Psoas muscle (tissue), 8 donors: Measurements from ENCODE around the gene ISX. TPM values are rescaled to one million over a fixed set of nuclear protein-coding genes. Genes with fewer than 3 reads are reported as not detected.

Experiments
- ATAC-seq, 4 donors: fragments of 200-7000 bp; cut with Tn5 transposase; one replicate each; pipeline ENCODE4 v1.9.1; 2020; ENCODE audit warnings: moderate library complexity in 3 of 4, mild to moderate bottlenecking in 2 of 4
- DNase-seq, 2 donors: peaks; one replicate each; pipeline ENCODE4 v3.0.0-alpha.2; 2020
- H3K27ac ChIP-seq: fragments of 200-600 bp; one replicate; pipeline ENCODE4 v1.8.0; 2022
- H3K27me3 ChIP-seq, 3 donors: fragments of 200-600 bp in 1 of 3; one replicate each; pipeline versions ENCODE4 v1.6.1 to v1.8.0; 2013 to 2022; ENCODE audit warnings: low read length in 2 of 3, mild to moderate bottlenecking in 2 of 3, moderate library complexity in 1 of 3; ENCODE audit not compliant: insufficient read depth in 3 of 3
- H3K36me3 ChIP-seq, 2 donors: fragments of 200-600 bp in 1 of 2; one replicate each; pipeline versions ENCODE4 v1.6.1 to v1.8.0; 2013 to 2022; ENCODE audit warnings: low read depth in 1 of 2, mild to moderate bottlenecking in 1 of 2, moderate library complexity in 1 of 2; ENCODE audit not compliant: insufficient read depth in 1 of 2
- H3K4me1 ChIP-seq: fragments of 200-600 bp; one replicate; pipeline ENCODE4 v1.8.0; 2022
- H3K4me3 ChIP-seq: fragments of 200-600 bp; one replicate; pipeline ENCODE4 v1.8.0; 2022; ENCODE audit warnings: mild to moderate bottlenecking
- H3K9me3 ChIP-seq: fragments of 200-600 bp; one replicate; pipeline ENCODE4 v1.8.0; 2022
- WGBS, 3 donors: extraction: QIAGEN DNeasy Blood & Tissue Kit; methylation state at CpG; one replicate each; pipeline versions ENCODE4 v1.1.6 to v1.1.7; 2013; 5-methylcytosine and 5-hydroxymethylcytosine counted together
- intact Hi-C, 2 donors: fragments of 100-400 bp; cut with DNase I; formaldehyde crosslinking; loops; one replicate each; pipeline versions ENCODE4 v1.11.0 to v1.14.2; 2022
- polyA plus RNA-seq, 3 donors: library from polyadenylated mRNA; stranded (reverse); fragments of 200-250 nt; gene quantifications; one replicate each; pipeline ENCODE4 v1.2.3, GENCODE V29; 2013
- total RNA-seq, 4 donors: library from RNA; stranded (reverse); fragmentation: NEBNext Ultra II Directional in 2 of 4; extraction: Animal tissue kit (Norgen Biotek cat#: 25700) in 2 of 4; gene quantifications; one replicate each; pipeline versions ENCODE4 v1.2.1 to v1.2.4, GENCODE V29; 2021 to 2023
- TF ChIP-seq, protein P1 (sequence below): fragments of 200-600 bp; IDR thresholded peaks from one replicate; pipeline ENCODE4 v1.8.0; 2022; ENCODE audit warnings: antibody characterized with exemption
- donor health status: healthy with polysubstance abuse.
- donor health status: DM: no; HTN: no; CAD: no; lungs with moderate emphysema.
- donor health status: Bipolar disorder and iron deficiency.
- donor health status: healthy.
- donor health status: DM: yes; HTN: yes; CAD: no.
- donor health status: DM: no; HTN: no; CAD: no.
- donor health status: DM: no; HTN: no; CAD: no.
- donor health status: DM: yes; HTN: yes; CAD: no.

Gene ISX
- total and polyA plus RNA-seq, 7 donors = 0.01 TPM; not detected in 6

DNA sequence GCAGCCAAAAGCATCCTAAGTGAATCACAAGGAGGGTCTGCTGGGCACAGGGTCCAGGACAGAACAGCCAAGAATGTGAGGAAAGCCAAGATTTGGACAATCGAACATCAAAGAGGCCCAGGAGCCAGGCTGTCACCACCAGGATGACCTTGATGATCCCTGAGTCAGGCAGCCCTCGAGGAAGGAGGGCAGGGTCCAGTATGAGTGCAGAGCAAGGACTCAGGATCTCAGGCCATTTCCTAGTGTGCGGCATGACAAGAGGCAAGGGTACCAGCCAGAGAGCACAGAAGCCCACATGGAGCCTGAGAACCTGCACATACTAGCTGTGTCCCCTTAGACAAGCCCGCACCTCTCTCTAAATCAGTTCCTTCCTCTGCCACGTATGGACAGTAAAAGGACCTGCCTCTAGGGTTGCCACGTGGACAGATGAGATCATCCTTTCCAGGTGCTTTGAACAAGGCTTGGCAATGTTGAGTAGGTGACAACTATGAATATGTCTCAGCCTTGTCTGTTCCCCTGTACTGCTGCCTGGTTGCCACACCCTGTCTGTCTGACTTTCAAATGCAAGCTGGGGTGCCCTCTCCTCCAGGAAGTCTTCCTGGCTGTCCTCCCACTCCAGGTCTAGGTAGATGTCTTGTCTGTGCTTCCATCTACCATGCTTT is 32.2 kb upstream of the ISX start:
- ATAC-seq (no peak), DNase-seq (no peak)
- no peak overlapping the region for H3K27ac ChIP-seq
- TF ChIP-seq, protein P1, sequence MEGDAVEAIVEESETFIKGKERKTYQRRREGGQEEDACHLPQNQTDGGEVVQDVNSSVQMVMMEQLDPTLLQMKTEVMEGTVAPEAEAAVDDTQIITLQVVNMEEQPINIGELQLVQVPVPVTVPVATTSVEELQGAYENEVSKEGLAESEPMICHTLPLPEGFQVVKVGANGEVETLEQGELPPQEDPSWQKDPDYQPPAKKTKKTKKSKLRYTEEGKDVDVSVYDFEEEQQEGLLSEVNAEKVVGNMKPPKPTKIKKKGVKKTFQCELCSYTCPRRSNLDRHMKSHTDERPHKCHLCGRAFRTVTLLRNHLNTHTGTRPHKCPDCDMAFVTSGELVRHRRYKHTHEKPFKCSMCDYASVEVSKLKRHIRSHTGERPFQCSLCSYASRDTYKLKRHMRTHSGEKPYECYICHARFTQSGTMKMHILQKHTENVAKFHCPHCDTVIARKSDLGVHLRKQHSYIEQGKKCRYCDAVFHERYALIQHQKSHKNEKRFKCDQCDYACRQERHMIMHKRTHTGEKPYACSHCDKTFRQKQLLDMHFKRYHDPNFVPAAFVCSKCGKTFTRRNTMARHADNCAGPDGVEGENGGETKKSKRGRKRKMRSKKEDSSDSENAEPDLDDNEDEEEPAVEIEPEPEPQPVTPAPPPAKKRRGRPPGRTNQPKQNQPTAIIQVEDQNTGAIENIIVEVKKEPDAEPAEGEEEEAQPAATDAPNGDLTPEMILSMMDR = no peak
- H3K36me3 ChIP-seq = no peaks in the 10 kb centered on the region
- 63 to 69% (median 64%) methylated on average over 6 of the region's 6 CpGs for WGBS, 3 donors
- H3K27me3 ChIP-seq = peaks cover 0 to 4% (median 0%) of the 10 kb centered on the region in 3 donors
- intact Hi-C loops = no loop called here
- H3K9me3 ChIP-seq = no peaks in the 10 kb centered on the region
- H3K4me3 ChIP-seq = no peak overlapping the region
- H3K4me1 ChIP-seq = no peaks in the 10 kb centered on the region

DNA sequence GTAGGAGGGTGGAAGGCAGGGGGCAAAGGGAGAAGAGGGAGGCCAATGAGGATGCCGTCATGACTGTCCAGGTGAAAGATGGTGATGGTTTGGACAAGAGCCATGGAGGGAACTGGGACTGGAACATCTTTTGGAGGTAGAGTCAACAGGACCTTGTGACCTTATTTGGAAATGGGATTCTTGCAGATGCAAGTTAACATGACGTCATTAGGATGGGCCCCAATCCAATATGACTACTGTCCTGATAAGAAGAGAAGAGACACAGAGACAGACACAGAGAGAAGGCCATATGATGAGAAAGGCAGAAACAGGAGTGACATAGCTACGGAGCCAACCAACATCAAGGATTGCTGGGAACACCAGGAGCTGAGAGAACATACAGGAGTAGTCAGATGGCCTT is 31.0 kb upstream of the ISX start:
- H3K27me3 ChIP-seq = peaks cover 0 to 3% (median 0%) of the 10 kb centered on the region in 3 donors
- ATAC-seq (no peak), DNase-seq (no peak)
- no peaks in the 10 kb centered on the region for H3K4me1 ChIP-seq
- H3K27ac ChIP-seq = no peak overlapping the region
- H3K9me3 ChIP-seq = no peaks in the 10 kb centered on the region
- TF ChIP-seq, protein P1 = no peak
- no peaks in the 10 kb centered on the region for H3K36me3 ChIP-seq
- intact Hi-C loops = no loop called here
- no peak overlapping the region for H3K4me3 ChIP-seq
- 28 to 36% (median 31%) methylated on average over 3 of the region's 3 CpGs for WGBS, 3 donors

DNA sequence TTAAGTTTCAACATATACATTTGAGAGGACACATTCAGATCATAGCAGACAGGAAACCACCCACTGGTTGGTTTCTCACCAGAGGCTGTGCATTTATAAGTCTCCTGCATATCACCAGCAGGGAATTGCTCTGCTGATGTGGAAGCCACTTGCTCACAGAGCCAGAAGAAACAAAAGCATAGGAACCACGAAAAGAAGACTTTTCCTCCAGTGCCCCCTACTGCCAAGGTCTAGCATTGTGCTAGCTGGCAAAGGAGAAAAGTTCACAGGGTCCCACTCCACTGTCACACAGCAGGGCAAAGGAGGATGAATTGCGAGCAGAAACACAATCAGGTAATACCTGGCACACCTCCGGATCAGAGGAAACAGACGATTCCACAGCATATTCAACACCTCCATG is 28.9 kb upstream of the ISX start:
- no peaks in the 10 kb centered on the region for H3K9me3 ChIP-seq
- no peaks in the 10 kb centered on the region for H3K36me3 ChIP-seq
- intact Hi-C loops = no loop called here
- H3K4me3 ChIP-seq = no peak overlapping the region
- 60 to 66% (median 61%) methylated on average over 4 of the region's 4 CpGs for WGBS, 3 donors
- no peak for ATAC-seq
- TF ChIP-seq, protein P1 = no peak
- no peak overlapping the region for H3K27ac ChIP-seq
- no peaks in the 10 kb centered on the region for H3K4me1 ChIP-seq
- no peaks in the 10 kb centered on the region for H3K27me3 ChIP-seq
- no peak for DNase-seq

DNA sequence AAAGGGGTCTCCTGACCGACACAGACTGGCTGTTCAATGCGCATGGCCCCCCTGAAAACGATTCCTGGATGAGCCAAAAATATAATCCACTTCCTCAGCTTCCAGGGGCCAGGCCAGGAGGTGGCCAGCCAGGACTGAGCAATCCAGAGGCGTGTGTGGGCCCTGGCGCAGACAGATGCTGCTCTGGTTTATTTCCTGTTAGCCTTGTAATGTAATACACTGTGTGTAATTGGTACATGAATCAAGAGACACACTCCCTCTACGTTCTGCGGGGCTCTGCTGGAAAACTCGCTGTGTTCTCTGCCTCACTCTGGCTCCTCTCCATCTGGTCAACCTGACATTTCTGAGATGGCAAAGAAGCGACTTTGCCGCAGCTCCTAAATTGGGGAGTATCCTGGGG is 26.3 kb upstream of the ISX start:
- TF ChIP-seq, protein P1 = no peak
- no peaks in the 10 kb centered on the region for H3K36me3 ChIP-seq
- intact Hi-C loops = no loop called here
- DNase-seq (no peak), ATAC-seq (no peak)
- H3K27ac ChIP-seq = no peak overlapping the region
- H3K4me3 ChIP-seq = no peak overlapping the region
- H3K4me1 ChIP-seq = no peaks in the 10 kb centered on the region
- no peaks in the 10 kb centered on the region for H3K9me3 ChIP-seq
- peaks cover 0 to 3% (median 2%) of the 10 kb centered on the region in 3 donors for H3K27me3 ChIP-seq
- WGBS, 3 donors = 15 to 17% (median 17%) methylated on average over 10 of the region's 10 CpGs
